ENCODE results near the gene IFIT3.
"Not testable (repeated sequence)": the region's sequence is repeated elsewhere in the genome, so short reads cannot be mapped to it uniquely, and the experiment has no call there.

- TF ChIP-seq CTCF (IDR thresholded peaks at IDR 0.05; ENCODE audit: borderline replicate concordance, extremely low read depth, low read length, poor library complexity, severe bottlenecking); EZH2 (IDR thresholded peaks at IDR 0.05; ENCODE audit: borderline replicate concordance, low read depth, low read length, severe bottlenecking): not testable (repeated sequence)
These were observed 3.8 kb downstream of the IFIT3 start for GRCh38 chr10:89331487-89332122.
